ENCODE data around the gene RNF2.

GRCh38 chr1:185044387-185044786, 971 bp upstream of the RNF2 start:
- TF ChIP-seq, protein P1, sequence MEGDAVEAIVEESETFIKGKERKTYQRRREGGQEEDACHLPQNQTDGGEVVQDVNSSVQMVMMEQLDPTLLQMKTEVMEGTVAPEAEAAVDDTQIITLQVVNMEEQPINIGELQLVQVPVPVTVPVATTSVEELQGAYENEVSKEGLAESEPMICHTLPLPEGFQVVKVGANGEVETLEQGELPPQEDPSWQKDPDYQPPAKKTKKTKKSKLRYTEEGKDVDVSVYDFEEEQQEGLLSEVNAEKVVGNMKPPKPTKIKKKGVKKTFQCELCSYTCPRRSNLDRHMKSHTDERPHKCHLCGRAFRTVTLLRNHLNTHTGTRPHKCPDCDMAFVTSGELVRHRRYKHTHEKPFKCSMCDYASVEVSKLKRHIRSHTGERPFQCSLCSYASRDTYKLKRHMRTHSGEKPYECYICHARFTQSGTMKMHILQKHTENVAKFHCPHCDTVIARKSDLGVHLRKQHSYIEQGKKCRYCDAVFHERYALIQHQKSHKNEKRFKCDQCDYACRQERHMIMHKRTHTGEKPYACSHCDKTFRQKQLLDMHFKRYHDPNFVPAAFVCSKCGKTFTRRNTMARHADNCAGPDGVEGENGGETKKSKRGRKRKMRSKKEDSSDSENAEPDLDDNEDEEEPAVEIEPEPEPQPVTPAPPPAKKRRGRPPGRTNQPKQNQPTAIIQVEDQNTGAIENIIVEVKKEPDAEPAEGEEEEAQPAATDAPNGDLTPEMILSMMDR (optimal IDR thresholded peaks at IDR 0.05 in 1 of 3, IDR thresholded peaks at IDR 0.05 in 1 of 3, conservative IDR thresholded peaks at IDR 0.05 in 1 of 3; ENCODE audit: extremely low read depth in 1 of 3, insufficient read depth in 2 of 3, low read length in 3 of 3) = no peak
- TF ChIP-seq EZH2 (IDR thresholded peaks at IDR 0.05; ENCODE audit: low read length) = no peak

All from keratinocyte (primary cell).